H1 (cell line): ENCODE data around the gene MYH8.

Experiments used
- EZH2 ChIP-seq: fragments of 200-600 bp; sonication (generic); IDR thresholded peaks from 2 replicates; pipeline ENCODE4 v1.7.1; 2012; ENCODE audit warnings: low read depth, mild to moderate bottlenecking, moderate library complexity, low read length, inconsistent platforms; ENCODE audit not compliant: severe bottlenecking
- KDM5A ChIP-seq: fragments of 200-600 bp; IDR thresholded peaks from 2 replicates; pipeline ENCODE4 v1.7.1; 2012; ENCODE audit warnings: mild to moderate bottlenecking, low read length, inconsistent platforms, mixed read lengths
- SUZ12 ChIP-seq: fragments of 200-600 bp; sonication (generic); IDR thresholded peaks from 2 replicates; pipeline ENCODE4 v1.6.1; 2012; ENCODE audit warnings: mild to moderate bottlenecking, inconsistent platforms, low read length, moderate library complexity, mixed read lengths
- YY1 ChIP-seq: IDR thresholded peaks from 2 replicates; pipeline ENCODE4 v1.6.1; 2011; ENCODE audit warnings: low read depth, mild to moderate bottlenecking, low read length
- TF ChIP-seq, protein P1 (sequence below), 3 experiments: IDR thresholded peaks; 1 replicate in 2 of 3; 2 replicates in 1 of 3; pipeline versions ENCODE4 v1.5.1 to v1.6.1; 2011; ENCODE audit warnings: low read length in 3 of 3, mild to moderate bottlenecking in 3 of 3, inconsistent platforms in 2 of 3, low read depth in 1 of 3, moderate library complexity in 1 of 3; ENCODE audit not compliant: insufficient read depth in 1 of 3; ENCODE audit errors: control extremely low read depth in 1 of 3
- TF ChIP-seq, protein P2 (sequence below): IDR thresholded peaks from 2 replicates; pipeline ENCODE4 v1.6.1; 2011; ENCODE audit warnings: low read length, improper control_type of control experiment

DNA sequence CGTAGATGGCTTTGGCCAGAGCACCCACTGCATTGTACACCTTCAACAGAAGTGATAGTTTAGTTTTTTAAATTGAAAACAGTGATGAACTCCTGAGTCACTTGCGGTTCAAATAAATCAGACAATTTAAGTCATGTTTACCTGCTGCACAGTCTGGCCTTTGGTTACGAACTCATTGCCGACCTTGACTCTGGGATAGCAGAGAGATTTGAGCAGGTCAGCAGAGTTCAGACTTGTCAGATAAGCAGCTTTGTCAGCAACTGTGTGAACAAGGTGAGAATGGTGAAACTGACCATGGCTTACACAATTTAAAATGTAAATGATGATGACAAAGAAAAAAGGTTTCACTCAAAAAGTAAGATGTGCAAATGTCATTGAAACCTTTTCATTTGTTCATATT, 38.3 kb upstream of the MYH8 start:
- TF ChIP-seq, protein P1, sequence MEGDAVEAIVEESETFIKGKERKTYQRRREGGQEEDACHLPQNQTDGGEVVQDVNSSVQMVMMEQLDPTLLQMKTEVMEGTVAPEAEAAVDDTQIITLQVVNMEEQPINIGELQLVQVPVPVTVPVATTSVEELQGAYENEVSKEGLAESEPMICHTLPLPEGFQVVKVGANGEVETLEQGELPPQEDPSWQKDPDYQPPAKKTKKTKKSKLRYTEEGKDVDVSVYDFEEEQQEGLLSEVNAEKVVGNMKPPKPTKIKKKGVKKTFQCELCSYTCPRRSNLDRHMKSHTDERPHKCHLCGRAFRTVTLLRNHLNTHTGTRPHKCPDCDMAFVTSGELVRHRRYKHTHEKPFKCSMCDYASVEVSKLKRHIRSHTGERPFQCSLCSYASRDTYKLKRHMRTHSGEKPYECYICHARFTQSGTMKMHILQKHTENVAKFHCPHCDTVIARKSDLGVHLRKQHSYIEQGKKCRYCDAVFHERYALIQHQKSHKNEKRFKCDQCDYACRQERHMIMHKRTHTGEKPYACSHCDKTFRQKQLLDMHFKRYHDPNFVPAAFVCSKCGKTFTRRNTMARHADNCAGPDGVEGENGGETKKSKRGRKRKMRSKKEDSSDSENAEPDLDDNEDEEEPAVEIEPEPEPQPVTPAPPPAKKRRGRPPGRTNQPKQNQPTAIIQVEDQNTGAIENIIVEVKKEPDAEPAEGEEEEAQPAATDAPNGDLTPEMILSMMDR (IDR thresholded peaks at IDR 0.05; ENCODE audit: control extremely low read depth in 1 of 3, insufficient read depth in 1 of 3, low read depth in 1 of 3, low read length in 3 of 3) = no peak
- TF ChIP-seq KDM5A (no peak), YY1 (no peak), SUZ12 (no peak), EZH2 (no peak)
- TF ChIP-seq, protein P2, sequence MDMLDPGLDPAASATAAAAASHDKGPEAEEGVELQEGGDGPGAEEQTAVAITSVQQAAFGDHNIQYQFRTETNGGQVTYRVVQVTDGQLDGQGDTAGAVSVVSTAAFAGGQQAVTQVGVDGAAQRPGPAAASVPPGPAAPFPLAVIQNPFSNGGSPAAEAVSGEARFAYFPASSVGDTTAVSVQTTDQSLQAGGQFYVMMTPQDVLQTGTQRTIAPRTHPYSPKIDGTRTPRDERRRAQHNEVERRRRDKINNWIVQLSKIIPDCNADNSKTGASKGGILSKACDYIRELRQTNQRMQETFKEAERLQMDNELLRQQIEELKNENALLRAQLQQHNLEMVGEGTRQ = no peak
